ENCODE results near the gene USP5. TPM values are rescaled to one million over a fixed set of nuclear protein-coding genes. Genes with fewer than 3 reads are reported as not detected.
"Not testable (repeated sequence)": the region's sequence is repeated elsewhere in the genome, so short reads cannot be mapped to it uniquely, and the experiment has no call there.

USP5 gene
- total RNA-seq, 4 donors from 2014 or later: 61.9 to 79.3 (median 72.5) TPM

DNA sequence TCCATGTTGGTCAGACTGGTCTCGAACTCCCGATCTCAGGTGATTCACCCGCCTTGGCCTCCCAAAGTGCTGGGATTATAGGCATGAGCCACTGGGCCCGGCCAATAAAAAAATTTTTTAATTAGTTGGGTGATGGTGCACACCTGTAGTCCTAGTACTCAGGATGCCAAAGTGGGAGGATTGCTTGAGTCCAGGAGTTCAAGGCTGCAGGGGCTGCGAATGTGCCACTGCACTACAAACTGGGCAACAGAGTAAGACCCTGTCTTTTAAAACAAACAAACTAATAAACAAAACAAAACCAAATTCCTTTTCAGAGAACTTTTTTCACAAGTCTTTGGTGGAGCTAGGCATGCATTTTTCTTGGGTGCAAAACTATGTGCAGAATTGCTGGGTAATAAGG is 31.3 kb downstream of the USP5 start:
- 97 to 98% methylated on average over 5 of the region's 5 CpGs for WGBS, 2 donors
- H3K4me3 ChIP-seq (ENCODE audit: low read depth, poor library complexity, severe bottlenecking): no peak overlapping the region
- intact Hi-C loops (cut with DNase I; ENCODE audit: low total_unique reads): no loop called here
- no peak for DNase-seq (ENCODE audit: low spot score in 2 of 2)
- TF ChIP-seq, protein P1, sequence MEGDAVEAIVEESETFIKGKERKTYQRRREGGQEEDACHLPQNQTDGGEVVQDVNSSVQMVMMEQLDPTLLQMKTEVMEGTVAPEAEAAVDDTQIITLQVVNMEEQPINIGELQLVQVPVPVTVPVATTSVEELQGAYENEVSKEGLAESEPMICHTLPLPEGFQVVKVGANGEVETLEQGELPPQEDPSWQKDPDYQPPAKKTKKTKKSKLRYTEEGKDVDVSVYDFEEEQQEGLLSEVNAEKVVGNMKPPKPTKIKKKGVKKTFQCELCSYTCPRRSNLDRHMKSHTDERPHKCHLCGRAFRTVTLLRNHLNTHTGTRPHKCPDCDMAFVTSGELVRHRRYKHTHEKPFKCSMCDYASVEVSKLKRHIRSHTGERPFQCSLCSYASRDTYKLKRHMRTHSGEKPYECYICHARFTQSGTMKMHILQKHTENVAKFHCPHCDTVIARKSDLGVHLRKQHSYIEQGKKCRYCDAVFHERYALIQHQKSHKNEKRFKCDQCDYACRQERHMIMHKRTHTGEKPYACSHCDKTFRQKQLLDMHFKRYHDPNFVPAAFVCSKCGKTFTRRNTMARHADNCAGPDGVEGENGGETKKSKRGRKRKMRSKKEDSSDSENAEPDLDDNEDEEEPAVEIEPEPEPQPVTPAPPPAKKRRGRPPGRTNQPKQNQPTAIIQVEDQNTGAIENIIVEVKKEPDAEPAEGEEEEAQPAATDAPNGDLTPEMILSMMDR (IDR thresholded peaks at IDR 0.05): no peak
- no peak for TF ChIP-seq POLR2A (IDR thresholded peaks at IDR 0.05)

DNA sequence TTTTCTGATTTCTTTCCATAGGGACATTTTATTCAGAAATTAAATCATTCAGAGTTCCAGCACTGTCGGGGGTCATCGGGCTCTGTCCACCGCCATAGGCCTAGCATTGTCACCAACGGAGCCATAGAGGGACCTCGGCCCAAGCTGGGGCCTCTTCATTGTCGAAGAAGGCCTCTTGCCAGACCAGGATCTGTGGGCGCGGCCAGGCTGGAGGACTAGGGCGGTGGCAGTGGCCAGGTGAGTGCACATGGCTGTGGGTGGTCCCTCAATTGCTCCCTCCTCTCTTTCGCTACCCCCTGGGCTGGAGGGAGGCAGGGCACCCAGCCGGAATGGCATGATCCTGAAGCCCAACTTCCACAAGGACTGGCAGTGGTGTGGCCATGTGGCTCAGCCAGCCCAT is 31.7 kb downstream of the USP5 start:
- intact Hi-C loops (cut with DNase I; ENCODE audit: low total_unique reads): no loop called here
- no peak overlapping the region for H3K4me3 ChIP-seq (ENCODE audit: low read depth, poor library complexity, severe bottlenecking)
- DNase-seq (ENCODE audit: low spot score in 2 of 2): no peak
- TF ChIP-seq, protein P1 (IDR thresholded peaks at IDR 0.05): no peak
- no peak for TF ChIP-seq POLR2A (IDR thresholded peaks at IDR 0.05)
- whole genome bisulfite sequencing, 2 donors: 90 to 96% methylated on average over 11 of the region's 11 CpGs

DNA sequence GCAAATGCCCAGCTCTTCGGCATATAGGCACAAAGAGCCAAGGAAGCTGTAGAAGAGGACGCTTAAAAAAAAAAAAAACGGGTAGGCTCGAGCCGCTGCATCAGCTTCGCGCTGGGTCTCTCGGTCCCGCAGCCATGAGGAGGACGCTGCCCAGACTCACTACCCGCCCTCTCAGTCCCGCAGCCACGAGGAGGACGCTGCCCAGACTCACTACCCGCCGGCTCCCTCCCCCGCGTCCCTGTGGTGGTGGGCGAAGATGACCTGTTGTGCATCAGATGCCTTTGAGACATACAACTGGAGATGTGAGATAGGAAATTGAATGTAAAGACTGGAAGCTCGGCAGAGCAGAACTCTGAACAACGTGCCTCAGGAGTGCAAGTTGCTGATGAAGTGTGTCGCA is 32.6 kb downstream of the USP5 start:
- no peak overlapping the region for H3K4me3 ChIP-seq (ENCODE audit: low read depth, poor library complexity, severe bottlenecking)
- WGBS, 2 donors: 83 to 87% methylated on average over 22 of the region's 22 CpGs
- TF ChIP-seq, protein P1 (IDR thresholded peaks at IDR 0.05): no peak
- TF ChIP-seq POLR2A (IDR thresholded peaks at IDR 0.05): no peak
- no peak for DNase-seq (ENCODE audit: low spot score in 2 of 2)
- intact Hi-C loops (cut with DNase I; ENCODE audit: low total_unique reads): no loop called here

DNA sequence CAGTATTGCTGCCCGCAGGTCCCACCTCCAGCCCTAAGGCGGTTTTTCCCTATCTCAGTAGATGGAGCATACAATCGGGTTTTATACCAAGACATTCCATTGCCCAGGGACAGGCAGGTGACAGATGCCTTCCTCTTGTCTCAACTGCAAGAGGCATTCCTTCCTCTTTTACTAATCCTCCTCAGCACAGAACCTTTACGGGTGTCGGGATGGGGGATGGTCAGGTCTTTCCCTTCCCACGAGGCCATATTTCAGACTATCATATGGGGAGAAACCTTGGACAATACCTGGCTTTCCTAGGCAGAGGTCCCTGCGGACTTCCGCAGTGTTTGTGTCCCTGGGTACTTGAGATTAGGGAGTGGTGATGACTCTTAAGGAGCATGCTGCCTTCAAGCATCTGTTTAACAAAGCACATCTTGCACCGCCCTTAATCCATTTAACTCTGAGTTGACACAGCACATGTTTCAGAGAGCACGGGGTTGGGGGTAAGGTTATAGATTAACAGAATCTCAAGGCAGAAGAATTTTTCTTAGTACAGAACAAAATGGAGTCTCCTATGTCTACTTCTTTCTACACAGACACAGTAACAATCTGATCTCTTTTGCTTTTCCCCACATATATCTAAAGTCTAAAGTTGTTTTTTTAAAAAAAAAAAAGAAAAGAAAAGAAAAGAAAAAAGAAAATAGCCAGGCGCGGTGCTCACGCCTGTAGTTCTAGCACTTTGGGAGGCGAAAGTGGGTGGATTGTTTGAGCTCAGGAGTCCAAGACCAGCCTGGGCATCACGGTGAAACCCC is 34.5 kb downstream of the USP5 start:
- H3K4me3 ChIP-seq (ENCODE audit: low read depth, poor library complexity, severe bottlenecking); intact Hi-C loops (cut with DNase I; ENCODE audit: low total_unique reads); DNase-seq (ENCODE audit: low spot score in 2 of 2): not testable (repeated sequence)
- 82 to 84% methylated on average over 12 to 13 of the region's 15 CpGs for WGBS, 2 donors

DNA sequence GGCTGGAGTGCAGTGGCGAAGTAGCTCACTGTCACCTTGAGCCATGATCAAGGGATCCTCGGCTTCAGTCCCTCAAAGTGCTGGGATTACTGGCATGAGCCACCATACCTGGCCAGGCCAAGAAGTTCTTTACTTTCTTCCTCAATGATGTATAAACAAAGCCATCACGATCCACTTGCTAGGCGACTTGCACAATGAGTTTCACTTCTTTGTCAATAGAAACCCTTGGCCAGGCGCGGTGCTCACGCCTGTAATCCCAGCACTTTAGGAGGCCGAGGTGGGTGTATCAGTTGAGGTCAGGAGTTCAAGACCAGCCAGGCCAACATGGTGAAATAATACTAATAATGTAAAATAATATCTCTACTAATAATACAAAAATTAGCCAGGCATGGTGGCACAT is 35.5 kb downstream of the USP5 start:
- no peak for TF ChIP-seq POLR2A (IDR thresholded peaks at IDR 0.05)
- TF ChIP-seq, protein P1 (IDR thresholded peaks at IDR 0.05): no peak
- intact Hi-C loops (cut with DNase I; ENCODE audit: low total_unique reads): no loop called here
- no peak overlapping the region for H3K4me3 ChIP-seq (ENCODE audit: low read depth, poor library complexity, severe bottlenecking)
- DNase-seq (ENCODE audit: low spot score in 2 of 2): no peak
- 78 to 87% methylated on average over 8 of the region's 8 CpGs for WGBS, 2 donors

DNA sequence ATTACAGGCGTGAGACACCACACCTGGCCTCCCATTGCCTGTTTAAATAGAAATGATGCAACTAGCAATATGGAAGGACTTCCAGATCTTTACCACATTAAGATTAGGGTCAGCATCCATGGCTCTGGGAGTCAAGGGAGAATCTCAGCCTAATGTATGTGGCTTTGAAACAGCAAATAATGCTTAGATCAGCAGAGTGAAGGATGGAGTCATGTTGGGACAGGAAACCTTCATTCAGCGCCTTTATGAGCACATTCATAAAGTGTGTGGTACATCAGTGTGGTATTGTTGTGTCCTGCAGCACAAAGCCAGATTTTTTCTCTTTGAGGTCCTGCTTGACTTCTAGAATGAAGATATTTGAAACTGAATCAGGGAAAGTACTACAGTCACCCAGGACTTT is 36.4 kb downstream of the USP5 start:
- H3K4me3 ChIP-seq (ENCODE audit: low read depth, poor library complexity, severe bottlenecking): no peak overlapping the region
- intact Hi-C loops (cut with DNase I; ENCODE audit: low total_unique reads): no loop called here
- no peak for DNase-seq (ENCODE audit: low spot score in 2 of 2)
- 77 to 78% methylated on average over 2 of the region's 2 CpGs for WGBS, 2 donors
- TF ChIP-seq POLR2A (IDR thresholded peaks at IDR 0.05): no peak
- TF ChIP-seq, protein P1 (IDR thresholded peaks at IDR 0.05): no peak

DNA sequence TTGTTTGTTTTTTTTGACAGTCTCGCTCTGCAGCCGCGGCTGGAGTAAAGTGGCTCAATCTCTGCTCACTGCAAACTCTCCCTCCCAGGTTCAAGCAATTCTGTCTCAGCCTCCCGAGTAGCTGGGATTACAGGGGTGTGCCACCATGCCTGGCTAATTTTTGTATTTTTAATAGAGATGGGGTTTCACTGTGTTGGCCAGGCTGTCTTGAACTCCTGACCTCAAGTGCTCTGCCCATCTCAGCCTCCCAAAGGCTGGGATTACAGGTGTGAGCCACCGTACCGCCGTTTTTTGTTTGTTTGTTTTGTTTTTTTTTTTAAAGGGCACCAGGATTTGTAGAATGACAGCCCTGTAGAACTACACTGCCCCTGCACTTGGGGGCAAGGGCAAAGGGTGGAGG is 36.8 kb downstream of the USP5 start:
- H3K4me3 ChIP-seq (ENCODE audit: low read depth, poor library complexity, severe bottlenecking); DNase-seq (ENCODE audit: low spot score in 2 of 2); intact Hi-C loops (cut with DNase I; ENCODE audit: low total_unique reads): not testable (repeated sequence)
- WGBS, 2 donors: 77 to 81% methylated on average over 7 of the region's 7 CpGs

DNA sequence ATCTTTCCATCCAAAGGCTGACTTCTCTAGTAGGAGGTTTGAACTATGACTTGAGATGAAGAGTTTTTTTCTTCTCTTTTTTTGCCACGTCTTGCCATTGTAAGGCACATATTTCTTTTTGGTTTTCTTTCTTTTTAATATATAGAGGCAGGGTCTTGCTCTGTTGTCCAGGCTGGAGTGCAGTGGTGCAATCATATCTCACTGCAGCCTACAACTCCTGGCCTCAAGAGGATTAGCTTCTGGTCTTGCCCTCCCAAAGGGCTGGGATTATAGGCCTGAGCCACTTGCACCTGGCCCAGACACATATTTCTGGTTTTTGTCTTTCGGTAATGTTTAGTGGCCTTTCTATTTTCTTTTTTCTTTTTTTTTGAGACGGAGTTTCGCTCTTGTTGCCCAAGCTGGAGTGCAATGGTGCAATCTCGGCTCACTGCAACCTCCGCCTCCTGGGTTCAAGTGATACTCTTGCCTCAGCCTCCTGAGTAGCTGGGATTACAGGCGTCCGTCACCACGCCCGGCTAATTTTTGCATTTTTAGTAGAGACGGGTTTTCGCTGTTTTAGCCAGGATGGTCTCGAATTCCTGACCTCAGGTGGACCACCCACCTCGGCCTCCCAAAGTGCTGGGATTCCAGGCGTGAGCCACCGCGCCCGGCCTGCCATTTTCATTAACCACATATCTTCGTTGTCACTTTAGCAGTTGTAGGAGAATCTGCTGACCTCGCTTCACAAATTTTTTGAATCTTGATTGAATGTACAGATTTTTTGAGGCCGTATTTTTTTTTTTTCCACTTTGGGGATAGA is 38.0 kb downstream of the USP5 start:
- intact Hi-C loops (cut with DNase I; ENCODE audit: low total_unique reads); DNase-seq (ENCODE audit: low spot score in 2 of 2); H3K4me3 ChIP-seq (ENCODE audit: low read depth, poor library complexity, severe bottlenecking): not testable (repeated sequence)
- 90 to 92% methylated on average over 21 of the region's 21 CpGs for WGBS, 2 donors

All from lower leg skin (tissue), 4 donors.